Right lobe of liver (tissue), 4 donors: ENCODE data around the gene DTHD1.

Source experiments
- CTCF ChIP-seq, 4 donors: fragments of 200-600 bp in 3 of 4; fragments of 450-650 bp in 1 of 4; IDR thresholded peaks; one replicate each; pipeline versions ENCODE4 v1.5.1 to v1.8.0; 2016 to 2022; ENCODE audit warnings: antibody characterized with exemption in 4 of 4, mild to moderate bottlenecking in 2 of 4
- POLR2A ChIP-seq: fragments of 450-650 bp; IDR thresholded peaks from one replicate; pipeline ENCODE4 v1.6.1; 2017; ENCODE audit warnings: antibody characterized with exemption, mild to moderate bottlenecking
- donor health status: DM: no; HTN: no; CAD: no.
- donor health status: DM: no; HTN: no; CAD: no.
- donor health status: DM: no; HTN: yes; CAD: no.

- TF ChIP-seq CTCF (IDR thresholded peaks at IDR 0.05) (no peak), POLR2A (no peak)
Observed at GRCh38 chr4:36254371-36254770, 27.0 kb upstream of the DTHD1 start.
